MM.1S (cell line): ENCODE measurements around the gene TIE1.

ENCODE experiments used
- DNase-seq: peaks from one replicate; pipeline ENCODE4 v3.0.0-alpha.2; 2015
- H2AFZ ChIP-seq: fragments of 300-600 bp; sonication (generic); 2 replicates; pipeline ENCODE4 v1.6.0; 2016; ENCODE audit warnings: antibody characterized with exemption, low read length
- H3F3A ChIP-seq: fragments of 300-600 bp; sonication (generic); 2 replicates; pipeline ENCODE4 v1.6.1; 2016; ENCODE audit warnings: mild to moderate bottlenecking, antibody characterized with exemption, low read length, moderate library complexity, mixed read lengths; ENCODE audit not compliant: insufficient read depth
- H3K27ac ChIP-seq: fragments of 300-600 bp; sonication (generic); 2 replicates; pipeline ENCODE4 v1.5.1; 2016; ENCODE audit warnings: mild to moderate bottlenecking, low read length
- H3K27me3 ChIP-seq: fragments of 300-600 bp; sonication (generic); replicated peaks from 2 replicates; pipeline ENCODE4 v1.6.0; 2016; ENCODE audit warnings: low read length; ENCODE audit not compliant: insufficient read depth
- H3K36me3 ChIP-seq: fragments of 300-600 bp; sonication (generic); replicated peaks from 2 replicates; pipeline ENCODE4 v1.6.1; 2016; ENCODE audit warnings: mild to moderate bottlenecking, low read length, mixed read lengths; ENCODE audit not compliant: insufficient read depth
- H3K4me1 ChIP-seq: fragments of 300-600 bp; sonication (generic); 2 replicates; pipeline ENCODE4 v1.6.1; 2016; ENCODE audit warnings: low read length, mixed read lengths
- H3K4me2 ChIP-seq: fragments of 300-600 bp; sonication (generic); 2 replicates; pipeline ENCODE4 v1.6.0; 2016; ENCODE audit warnings: low read depth, low read length
- H3K4me3 ChIP-seq: fragments of 300-600 bp; sonication (generic); 2 replicates; pipeline ENCODE4 v1.5.1; 2016; ENCODE audit warnings: low read length, mixed read lengths
- H3K79me2 ChIP-seq: fragments of 300-600 bp; sonication (generic); 2 replicates; pipeline ENCODE4 v1.6.1; 2016; ENCODE audit warnings: mixed run types, low read length, mixed read lengths
- H3K9ac ChIP-seq: fragments of 300-600 bp; sonication (generic); 2 replicates; pipeline ENCODE4 v1.6.1; 2016; ENCODE audit warnings: low read length, mixed read lengths
- H3K9me2 ChIP-seq: fragments of 300-600 bp; sonication (generic); replicated peaks from 2 replicates; pipeline ENCODE4 v1.6.1; 2016; ENCODE audit warnings: mild to moderate bottlenecking, low read length, mixed read lengths; ENCODE audit not compliant: insufficient read depth
- H3K9me3 ChIP-seq: fragments of 300-600 bp; sonication (generic); replicated peaks from 2 replicates; pipeline ENCODE4 v1.6.1; 2016; ENCODE audit warnings: mild to moderate bottlenecking, low read length, mixed read lengths; ENCODE audit not compliant: insufficient read depth
- H4K20me1 ChIP-seq: fragments of 300-600 bp; sonication (generic); 2 replicates; pipeline ENCODE4 v1.6.1; 2016; ENCODE audit warnings: mild to moderate bottlenecking, low read length, moderate library complexity, mixed read lengths; ENCODE audit not compliant: insufficient read depth
- EZH2 ChIP-seq: fragments of 300-600 bp; sonication (generic); optimal IDR thresholded peaks from 2 replicates; pipeline ENCODE3; 2017; ENCODE audit warnings: low read depth, mild to moderate bottlenecking, antibody characterized with exemption, low read length, mixed read lengths
- EZH2phosphoT487 ChIP-seq: fragments of 300-600 bp; sonication (generic); IDR thresholded peaks from 2 replicates; pipeline ENCODE4 v1.6.1; 2018; ENCODE audit warnings: antibody characterized with exemption, low read length
- TF ChIP-seq, protein P1 (sequence below): fragments of 300-600 bp; sonication (generic); IDR thresholded peaks from 2 replicates; pipeline ENCODE4 v1.5.1; 2016; ENCODE audit warnings: antibody characterized with exemption, low read length, mixed read lengths

TIE1 gene

DNA sequence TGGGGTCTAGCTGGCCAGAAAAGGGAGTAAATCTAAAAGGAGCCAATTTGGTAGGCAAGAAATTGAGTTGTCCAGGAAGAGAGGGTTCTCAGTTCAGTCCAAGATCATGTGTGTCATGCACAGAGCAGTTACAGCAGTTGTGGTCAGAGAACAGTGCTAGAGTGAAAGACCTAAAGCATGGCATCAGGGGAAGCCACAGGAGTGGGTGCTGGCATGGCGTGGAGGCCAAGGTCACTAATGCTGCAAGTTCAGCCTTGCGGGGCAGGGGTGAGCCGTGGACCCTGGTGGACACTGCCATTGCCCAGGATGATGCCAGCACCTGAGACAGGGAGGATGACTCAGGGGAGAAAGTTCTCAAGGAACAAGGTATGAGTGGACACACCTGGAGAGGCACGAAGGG lies 47.6 kb upstream of the TIE1 start:
- Histone ChIP-seq H3K9me3 (no peaks in the 10 kb centered on the region), H3K27ac (no peak overlapping the region)
- TF ChIP-seq EZH2phosphoT487 = no peak
- TF ChIP-seq EZH2 = no peak
- TF ChIP-seq, protein P1, sequence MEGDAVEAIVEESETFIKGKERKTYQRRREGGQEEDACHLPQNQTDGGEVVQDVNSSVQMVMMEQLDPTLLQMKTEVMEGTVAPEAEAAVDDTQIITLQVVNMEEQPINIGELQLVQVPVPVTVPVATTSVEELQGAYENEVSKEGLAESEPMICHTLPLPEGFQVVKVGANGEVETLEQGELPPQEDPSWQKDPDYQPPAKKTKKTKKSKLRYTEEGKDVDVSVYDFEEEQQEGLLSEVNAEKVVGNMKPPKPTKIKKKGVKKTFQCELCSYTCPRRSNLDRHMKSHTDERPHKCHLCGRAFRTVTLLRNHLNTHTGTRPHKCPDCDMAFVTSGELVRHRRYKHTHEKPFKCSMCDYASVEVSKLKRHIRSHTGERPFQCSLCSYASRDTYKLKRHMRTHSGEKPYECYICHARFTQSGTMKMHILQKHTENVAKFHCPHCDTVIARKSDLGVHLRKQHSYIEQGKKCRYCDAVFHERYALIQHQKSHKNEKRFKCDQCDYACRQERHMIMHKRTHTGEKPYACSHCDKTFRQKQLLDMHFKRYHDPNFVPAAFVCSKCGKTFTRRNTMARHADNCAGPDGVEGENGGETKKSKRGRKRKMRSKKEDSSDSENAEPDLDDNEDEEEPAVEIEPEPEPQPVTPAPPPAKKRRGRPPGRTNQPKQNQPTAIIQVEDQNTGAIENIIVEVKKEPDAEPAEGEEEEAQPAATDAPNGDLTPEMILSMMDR = no peak

GRCh38 chr1:43253876-43254275 lies 46.9 kb upstream of the TIE1 start:
- Histone ChIP-seq H3K9me3 (no peaks in the 10 kb centered on the region), H3K79me2 (no peaks in the 10 kb centered on the region), H3K4me3 (no peak overlapping the region), H3K27me3 (no peaks in the 10 kb centered on the region), H4K20me1 (no peaks in the 10 kb centered on the region), H3F3A (no peaks in the 10 kb centered on the region), H3K9me2 (no peaks in the 10 kb centered on the region), H3K4me2 (no peak overlapping the region), H3K9ac (no peak overlapping the region), H2AFZ (no peak overlapping the region), H3K27ac (no peak overlapping the region), H3K4me1 (no peaks in the 10 kb centered on the region), H3K36me3 (no peaks in the 10 kb centered on the region)
- DNase-seq = no peak
- TF ChIP-seq EZH2phosphoT487 (no peak), EZH2 (no peak)
- TF ChIP-seq, protein P1 = no peak

More for the DNA sequence above, 47.6 kb upstream of the TIE1 start:
- DNase-seq = no peak
- no peaks in the 10 kb centered on the region for H3K79me2 ChIP-seq
- no peaks in the 10 kb centered on the region for H3K36me3 ChIP-seq
- no peaks in the 10 kb centered on the region for H4K20me1 ChIP-seq
- no peak overlapping the region for H3K4me2 ChIP-seq
- no peaks in the 10 kb centered on the region for H3F3A ChIP-seq
- H3K4me3 ChIP-seq = no peak overlapping the region
- H3K27me3 ChIP-seq = no peaks in the 10 kb centered on the region
- no peaks in the 10 kb centered on the region for H3K4me1 ChIP-seq
- no peak overlapping the region for H2AFZ ChIP-seq
- no peaks in the 10 kb centered on the region for H3K9me2 ChIP-seq
- H3K9ac ChIP-seq = no peak overlapping the region

DNA sequence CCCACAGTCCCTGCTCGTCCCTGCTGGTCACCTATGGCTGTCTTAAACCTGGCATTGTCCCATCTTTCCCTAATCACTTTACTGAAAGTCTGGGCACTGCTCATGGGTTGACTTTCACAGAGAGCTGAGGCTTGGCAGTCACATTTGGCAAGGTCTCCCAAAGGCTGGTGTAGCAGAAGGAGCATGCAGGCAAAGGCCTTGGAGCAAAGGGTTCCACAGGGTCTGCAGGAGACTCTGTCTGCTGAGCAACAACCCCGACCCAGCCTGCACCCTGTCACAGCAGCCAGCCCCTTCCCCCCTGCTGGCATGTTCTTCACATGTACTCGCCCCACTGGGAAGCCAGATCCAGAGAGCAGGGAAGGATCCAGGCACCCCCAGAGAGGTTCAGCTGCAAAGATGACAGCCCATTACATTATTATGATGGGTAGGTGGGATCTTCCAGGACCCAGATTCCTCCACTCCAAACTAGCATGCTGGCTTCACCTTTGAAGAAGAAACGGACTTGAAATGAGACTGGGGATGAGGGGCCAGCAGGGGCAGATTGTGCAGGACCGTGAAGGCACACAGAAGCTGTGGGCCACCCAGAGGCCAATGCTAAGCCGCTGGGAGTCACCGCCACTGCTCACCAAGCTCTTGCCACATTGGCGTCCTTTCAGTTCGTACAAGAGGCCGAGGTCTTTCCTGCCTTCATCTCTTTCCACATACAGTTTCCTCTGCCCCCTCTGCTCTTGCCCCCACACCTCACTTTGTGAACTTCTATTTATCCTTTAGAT lies 45.2 kb upstream of the TIE1 start:
- DNase-seq = no peak
- TF ChIP-seq, protein P1 = no peak
- TF ChIP-seq EZH2phosphoT487 (no peak), EZH2 (no peak)

More for the DNA sequence above, 45.2 kb upstream of the TIE1 start:
- H3K27me3 ChIP-seq = no peaks in the 10 kb centered on the region
- no peaks in the 10 kb centered on the region for H3K9me2 ChIP-seq
- H2AFZ ChIP-seq = no peak overlapping the region
- no peaks in the 10 kb centered on the region for H4K20me1 ChIP-seq
- H3K9ac ChIP-seq = no peak overlapping the region
- H3F3A ChIP-seq = no peaks in the 10 kb centered on the region
- H3K4me1 ChIP-seq = no peaks in the 10 kb centered on the region
- H3K27ac ChIP-seq = no peak overlapping the region
- no peaks in the 10 kb centered on the region for H3K79me2 ChIP-seq
- H3K36me3 ChIP-seq = no peaks in the 10 kb centered on the region
- no peaks in the 10 kb centered on the region for H3K9me3 ChIP-seq
- no peak overlapping the region for H3K4me3 ChIP-seq
- no peak overlapping the region for H3K4me2 ChIP-seq
